CMK (cell line): ENCODE data around the gene TARP.
A peak's percentile ranks its signal among the peaks of the same experiment; 100 is the strongest.

Experiments used
- DNase-seq: peaks from one replicate; pipeline ENCODE4 v3.0.0-alpha.2; 2010; ENCODE audit warnings: low read depth

TARP gene

GRCh38 chr7:38273286-38273995, at the start of gene TARP:
TSS of gene TARP (minus strand) at chr7:38273636.
- no peak for DNase-seq

GRCh38 chr7:38323156-38323555, 49.7 kb upstream of the TARP start:
- no peak for DNase-seq

- DNase-seq: no peak
Observed at GRCh38 chr7:38322461-38322860, 49.0 kb upstream of the TARP start.

GRCh38 chr7:38321967-38322366, 48.5 kb upstream of the TARP start:
- no peak for DNase-seq

- DNase-seq: no peak
Observed at GRCh38 chr7:38321515-38321944, 48.1 kb upstream of the TARP start.

GRCh38 chr7:38321050-38321449, 47.6 kb upstream of the TARP start:
- DNase-seq: no peak

GRCh38 chr7:38319873-38320272, 46.4 kb upstream of the TARP start:
- DNase-seq: no peak

GRCh38 chr7:38318803-38319416, 45.5 kb upstream of the TARP start:
- no peak for DNase-seq

GRCh38 chr7:38318241-38318640, 44.8 kb upstream of the TARP start:
- DNase-seq: no peak

- no peak for DNase-seq
Observed at GRCh38 chr7:38317515-38317914, 44.1 kb upstream of the TARP start.

- no peak for DNase-seq
Observed at GRCh38 chr7:38316733-38317360, 43.4 kb upstream of the TARP start.

GRCh38 chr7:38315410-38315809, 42.0 kb upstream of the TARP start:
- no peak for DNase-seq

- no peak for DNase-seq
Observed at GRCh38 chr7:38312821-38313220, 39.4 kb upstream of the TARP start.

GRCh38 chr7:38311329-38311937, 38.0 kb upstream of the TARP start:
- no peak for DNase-seq

GRCh38 chr7:38310591-38311101, 37.2 kb upstream of the TARP start:
- DNase-seq: no peak

GRCh38 chr7:38309555-38309954, 36.1 kb upstream of the TARP start:
- no peak for DNase-seq

GRCh38 chr7:38308140-38308539, 34.7 kb upstream of the TARP start:
- no peak for DNase-seq

GRCh38 chr7:38307640-38308039, 34.2 kb upstream of the TARP start:
- DNase-seq: no peak

- peak; percentile 62 for DNase-seq
Observed at GRCh38 chr7:38306914-38307313, 33.5 kb upstream of the TARP start.

GRCh38 chr7:38306171-38306570, 32.7 kb upstream of the TARP start:
- no peak for DNase-seq

GRCh38 chr7:38303866-38304265, 30.4 kb upstream of the TARP start:
- no peak for DNase-seq

GRCh38 chr7:38300175-38300574, 26.7 kb upstream of the TARP start:
- DNase-seq: no peak
